ENCODE data around the gene SLC28A2. TPM values are rescaled to one million over a fixed set of nuclear protein-coding genes. Genes with fewer than 3 reads are reported as not detected.
A peak's percentile ranks its signal among the peaks of the same experiment; 100 is the strongest.

SLC28A2 gene
- total and polyA plus RNA-seq, 2 of the 13 experiments (the other 11 are each of a cell fraction or from before 2014, with no cell fraction given) = 0.01 to 0.11 TPM

GRCh38 chr15:45224621-45225217 is 27.3 kb upstream of the SLC28A2 start (continued):
- TF ChIP-seq PREB (CRISPR knock-in tag; IDR thresholded peaks at IDR 0.05) = no peak

GRCh38 chr15:45225506-45226273 is 26.3 kb upstream of the SLC28A2 start:
- Histone ChIP-seq H3K4me1 (ENCODE audit: insufficient read depth, low read length) (no peaks in the 10 kb centered on the region), H3K4me2 (ENCODE audit: low read depth, low read length) (no peak overlapping the region)
- peak; percentile 45 for ATAC-seq

More at GRCh38 chr15:45225506-45226273, 26.3 kb upstream of the SLC28A2 start:
- Histone ChIP-seq H3K79me2 (ENCODE audit: insufficient read depth, low read length) (no peaks in the 10 kb centered on the region), H4K20me1 (ENCODE audit: insufficient read depth, low read length) (no peaks in the 10 kb centered on the region), H2AFZ (ENCODE audit: low read length) (no peak overlapping the region), H3K36me3 (replicated peaks in 1 of 2; ENCODE audit: control insufficient read depth in 1 of 2, insufficient read depth in 2 of 2, low read length in 2 of 2) (no peaks in the 10 kb centered on the region), H3K27ac (ENCODE audit: extremely low read length, insufficient read depth, low read length) (no peak overlapping the region), H3K27me3 (ENCODE audit: control insufficient read depth in 1 of 2, insufficient read depth in 2 of 2, low read length in 2 of 2) (no peaks in the 10 kb centered on the region; a peak in 2 of 5 replicates), H3K9ac (ENCODE audit: insufficient read depth, low read depth, low read length) (no peak overlapping the region), H3K9me3 (ENCODE audit: low read length) (no peaks in the 10 kb centered on the region), H3K4me3 (replicated peaks in 1 of 3; ENCODE audit: insufficient read depth in 1 of 3, low read depth in 2 of 3, low read length in 3 of 3) (no peak overlapping the region)
- intact Hi-C loops (cut with micrococcal nuclease; ENCODE audit: unreplicated experiment) (no loop called here), in situ Hi-C loops (cut with HindIII; ENCODE audit: extremely low pct_ligation_motif_present, low pct_unique_long_range_greater_than_20kb) (no loop called here)
- POLR2A ChIA-PET = no interaction called here
- WGBS (ENCODE audit: low lambda C conversion rate) = 47% methylated on average over 9 of the region's 11 CpGs
- no peak for FAIRE-seq
- BruUV-seq (replicated peaks) = no TSS peak
- CTCF ChIA-PET (ENCODE audit: low intra/inter-chr PET ratio, low total read pairs) = no interaction called here
- peak; percentile 16 for DNase-seq (ENCODE audit: low spot score)
- no peak for TF ChIP-seq ZNF263 (CRISPR knock-in tag; IDR thresholded peaks at IDR 0.05)
- peak; percentile 46 for TF ChIP-seq CTCF (CRISPR knock-in tag; IDR thresholded peaks at IDR 0.05)
